HCT116 (cell line): ENCODE data around the gene ALKBH6. TPM values are rescaled to one million over a fixed set of nuclear protein-coding genes. Genes with fewer than 3 reads are reported as not detected.

ENCODE experiments used
- ATAC-seq: fragments of 200-7000 bp; cut with Tn5 transposase; 2 replicates; pipeline ENCODE4 v1.9.1; 2020; ENCODE audit warnings: mild to moderate bottlenecking, moderate library complexity
- BruUV-seq: library from RNA; stranded (reverse); fragments of 400-500 nt; replicated peaks from 2 replicates; lab custom pipeline; 2021; lab: Mats Ljungman, UMichigan
- CTCF ChIA-PET: fragments of 300-600 bp; sonication (Branson Sonifier 250); formaldehyde crosslinking; loops from one replicate; lab custom pipeline; 2021; ENCODE audit warnings: antibody characterized with exemption; lab: Charles Lee
- POLR2A ChIA-PET: fragments of 300-600, 350-600 bp; sonication (Branson Sonifier 250); formaldehyde crosslinking; loops from one replicate; lab custom pipeline; 2021; ENCODE audit warnings: antibody characterized with exemption; lab: Charles Lee
- RAD21 ChIA-PET, 2 experiments: fragments of 300-600 bp; sonication (Branson Sonifier 250); formaldehyde crosslinking; loops; one replicate each; lab custom pipeline; 2023; ENCODE audit warnings: low total read pairs in 2 of 2; ENCODE audit not compliant: uncharacterized antibody in 2 of 2, unreplicated experiment in 2 of 2, low non-redundant PET in 1 of 2; lab: Charles Lee
- DNase-seq: peaks from one replicate; pipeline ENCODE4 v3.0.0-alpha.2; 2010; ENCODE audit warnings: low read depth, low spot score
- H2AFZ ChIP-seq: fragments of 200-600 bp; shearing (Covaris generic), sonication (generic); 2 replicates; pipeline ENCODE4 v1.6.1; 2017; ENCODE audit warnings: low read depth, mixed run types, mixed read lengths, antibody characterized with exemption, low read length; ENCODE audit not compliant: poor library complexity, severe bottlenecking
- H3K27ac ChIP-seq: 2 replicates; pipeline ENCODE4 v1.5.1; 2012; ENCODE audit warnings: low read depth, low read length
- H3K27me3 ChIP-seq: fragments of 200-600 bp; sonication (generic); 2 replicates; pipeline ENCODE4 v1.6.1; 2016; ENCODE audit warnings: mixed run types, low read length, mixed read lengths; ENCODE audit not compliant: insufficient read depth
- H3K36me3 ChIP-seq, 2 experiments: fragments of 200-500 bp in 1 of 2; fragments of 200-600 bp in 1 of 2; sonication (Bioruptor generic) in 1 of 2; sonication (generic) in 1 of 2; 2 replicates each; pipeline versions ENCODE4 v1.5.1 to v1.6.1; 2014 to 2016; ENCODE audit warnings: low read length in 2 of 2, inconsistent platforms in 1 of 2, mixed read lengths in 1 of 2, mixed run types in 1 of 2; ENCODE audit not compliant: insufficient read depth in 2 of 2, control insufficient read depth in 1 of 2
- H3K4me1 ChIP-seq, 2 experiments: fragments of 200-600 bp in 1 of 2; sonication (generic) in 1 of 2; 2 replicates each; pipeline versions ENCODE4 v1.5.1 to v1.6.1; 2012 to 2017; ENCODE audit warnings: low read length in 2 of 2, inconsistent platforms in 1 of 2, mild to moderate bottlenecking in 1 of 2, mixed read lengths in 1 of 2, mixed run types in 1 of 2, moderate library complexity in 1 of 2; ENCODE audit not compliant: insufficient read depth in 2 of 2, control insufficient read depth in 1 of 2
- H3K4me2 ChIP-seq: fragments of 200-600 bp; sonication (generic); 2 replicates; pipeline ENCODE4 v1.6.1; 2017; ENCODE audit warnings: mixed run types, low read length, mixed read lengths
- H3K4me3 ChIP-seq, 2 experiments: fragments of 200-600 bp in 1 of 2; sonication (generic) in 1 of 2; replicated peaks in 1 of 2; 2 replicates each; pipeline ENCODE4 v1.5.1; 2011 to 2016; ENCODE audit warnings: low read length in 2 of 2, control low read depth in 1 of 2, low read depth in 1 of 2, mild to moderate bottlenecking in 1 of 2, mixed read lengths in 1 of 2, mixed run types in 1 of 2
- H3K79me2 ChIP-seq: fragments of 200-600 bp; sonication (generic); 2 replicates; pipeline ENCODE4 v1.6.1; 2017; ENCODE audit warnings: mild to moderate bottlenecking, mixed run types, low read length, moderate library complexity, mixed read lengths; ENCODE audit not compliant: insufficient read depth
- H3K9ac ChIP-seq: fragments of 200-600 bp; sonication (generic); 2 replicates; pipeline ENCODE4 v1.6.1; 2016; ENCODE audit warnings: low read length, mixed read lengths
- H3K9me2 ChIP-seq: fragments of 200-600 bp; sonication (generic), shearing (Covaris generic); 2 replicates; pipeline ENCODE4 v1.6.1; 2017; ENCODE audit warnings: mixed run types, mild to moderate bottlenecking, moderate library complexity; ENCODE audit not compliant: insufficient read depth
- H3K9me3 ChIP-seq, 2 experiments: fragments of 200-500 bp in 1 of 2; fragments of 200-600 bp in 1 of 2; sonication (Bioruptor generic) in 1 of 2; sonication (generic) in 1 of 2; 2 replicates each; pipeline ENCODE4 v1.6.1; 2014 to 2017; ENCODE audit warnings: low read length in 2 of 2, mixed read lengths in 2 of 2, inconsistent platforms in 1 of 2, low read depth in 1 of 2, mild to moderate bottlenecking in 1 of 2, mixed run types in 1 of 2, moderate library complexity in 1 of 2; ENCODE audit not compliant: control insufficient read depth in 1 of 2, insufficient read depth in 1 of 2
- H4K20me1 ChIP-seq: fragments of 200-600 bp; sonication (generic), shearing (Covaris generic); 2 replicates; pipeline ENCODE4 v1.6.1; 2017; ENCODE audit warnings: mixed run types, mild to moderate bottlenecking, moderate library complexity; ENCODE audit not compliant: insufficient read depth
- CEBPB ChIP-seq: IDR thresholded peaks from 2 replicates; pipeline ENCODE4 v1.6.1; 2012; ENCODE audit warnings: low read depth
- CTCF ChIP-seq, 3 experiments: fragments of 200-600 bp in 1 of 3; sonication (generic) in 1 of 3; IDR thresholded peaks in 2 of 3; conservative IDR thresholded peaks in 1 of 3; 2 replicates each; pipeline ENCODE4 v1.5.1; 2012 to 2017; ENCODE audit warnings: low read depth in 2 of 3, low read length in 2 of 3, antibody characterized with exemption in 1 of 3, borderline replicate concordance in 1 of 3, control low read depth in 1 of 3, mild to moderate bottlenecking in 1 of 3, mixed read lengths in 1 of 3, mixed run types in 1 of 3, moderate library complexity in 1 of 3; ENCODE audit not compliant: insufficient read depth in 1 of 3
- FOSL1 ChIP-seq: IDR thresholded peaks from 2 replicates; pipeline ENCODE4 v1.6.1; 2012; ENCODE audit warnings: low read depth
- POLR2A ChIP-seq: IDR thresholded peaks from 2 replicates; pipeline ENCODE4 v1.7.0; 2011; ENCODE audit warnings: borderline replicate concordance; ENCODE audit not compliant: insufficient read depth, insufficient read length; ENCODE audit errors: extremely low read depth
- POLR2AphosphoS5 ChIP-seq: IDR thresholded peaks from 2 replicates; pipeline ENCODE4 v1.6.1; 2011; ENCODE audit warnings: mild to moderate bottlenecking, low read depth, low read length, moderate library complexity
- SIN3A ChIP-seq: IDR thresholded peaks from 2 replicates; pipeline ENCODE4 v1.6.1; 2012; ENCODE audit warnings: low read depth
- intact Hi-C: fragments of 100-400 bp; cut with micrococcal nuclease; formaldehyde crosslinking; loops from 2 replicates; pipeline ENCODE4 v1.10.0; 2022
- total RNA-seq: library from RNA; stranded (reverse); gene quantifications from one replicate; pipeline ENCODE4 v1.2.1, GENCODE V29; 2021; ENCODE audit not compliant: unreplicated experiment

The ALKBH6 gene
- total RNA-seq, 1 experiment from 2014 or later = 28.6 TPM

GRCh38 chr19:36059180-36059910 is 45.3 kb upstream of the ALKBH6 start:
- no TSS peak for BruUV-seq
- intact Hi-C loops = loop anchor here (10.0 kb wide), 1 partner anchor 175 kb away; no protein-coding TSS in a partner anchor
- no peaks in the 10 kb centered on the region for H3K27me3 ChIP-seq
- H3K9me3 ChIP-seq = no peaks in the 10 kb centered on the region
- CTCF ChIA-PET = interaction anchor here (0.9 to 1.0 kb wide), 2 partner anchors 56 to 69 kb away, joined by 3 read pairs; partner anchors contain the start of genes POLR2I and TBCB
- no peaks in the 10 kb centered on the region for H3K9me2 ChIP-seq
- H3K36me3 ChIP-seq = peaks cover 11 to 18% of the 10 kb centered on the region in 2 experiments; a peak in 3 of 4 replicates
- RAD21 ChIA-PET = interaction anchor here in 1 of 2 experiments (1.3 kb wide), 1 partner anchor 56 kb away, joined by 3 read pairs; the partner anchor contains the start of genes POLR2I and TBCB
- no peak for ATAC-seq
- H3K4me2 ChIP-seq = no peak overlapping the region
- POLR2A ChIA-PET = no interaction called here
- no peak overlapping the region for H3K9ac ChIP-seq
- H2AFZ ChIP-seq = no peak overlapping the region
- no peak overlapping the region for H3K4me3 ChIP-seq
- H3K27ac ChIP-seq = no peak overlapping the region
- peaks cover 10 to 22% of the 10 kb centered on the region in 2 experiments for H3K4me1 ChIP-seq
- H4K20me1 ChIP-seq = no peaks in the 10 kb centered on the region
- TF ChIP-seq FOSL1 (no peak), SIN3A (no peak), CEBPB (no peak), POLR2A (no peak), POLR2AphosphoS5 (no peak), CTCF (IDR thresholded peaks at IDR 0.05 in 2 of 3, conservative IDR thresholded peaks at IDR 0.05 in 1 of 3; ENCODE audit: borderline replicate concordance in 1 of 3, insufficient read depth in 1 of 3, low read depth in 2 of 3, low read length in 2 of 3) (no peak)
- peaks cover 33% of the 10 kb centered on the region for H3K79me2 ChIP-seq
- no peak for DNase-seq
